K562 (cell line): Measurements from ENCODE around the gene MDC1. TPM values are rescaled to one million over a fixed set of nuclear protein-coding genes. Genes with fewer than 3 reads are reported as not detected.

ENCODE experiments used
- ATF7 ChIP-seq: fragments of 450-650 bp; IDR thresholded peaks from 2 replicates; pipeline ENCODE4 v1.7.1; 2014; ENCODE audit warnings: mild to moderate bottlenecking, moderate library complexity
- CBFA2T2 ChIP-seq: fragments of 450-650 bp; conservative IDR thresholded peaks from 2 replicates; pipeline ENCODE4 v1.6.1; 2017; ENCODE audit warnings: mild to moderate bottlenecking
- CBFA2T3 ChIP-seq: fragments of 450-650 bp; IDR thresholded peaks from 2 replicates; pipeline ENCODE4 v1.6.1; 2017
- CTCF ChIP-seq, 3 experiments: IDR thresholded peaks in 2 of 3; conservative IDR thresholded peaks in 1 of 3; 2 replicates each; pipeline ENCODE4 v1.5.1; 2011 to 2012; ENCODE audit warnings: low read length in 3 of 3, mild to moderate bottlenecking in 3 of 3, control low read depth in 2 of 3, improper control_type of control experiment in 1 of 3, inconsistent platforms in 1 of 3, low read depth in 1 of 3, mixed read lengths in 1 of 3, moderate library complexity in 1 of 3; ENCODE audit not compliant: insufficient read depth in 2 of 3
- GMEB1 ChIP-seq: fragments of 250-450 bp; sonication (Bioruptor Pico); IDR thresholded peaks from 2 replicates; pipeline ENCODE4 v1.4.0; 2020; ENCODE audit warnings: mild to moderate bottlenecking
- HDAC3 ChIP-seq: fragments of 450-650 bp; IDR thresholded peaks from 2 replicates; pipeline ENCODE4 v1.6.1; 2018; ENCODE audit warnings: borderline replicate concordance, mild to moderate bottlenecking, moderate library complexity; ENCODE audit not compliant: partially characterized antibody
- HDGF ChIP-seq: fragments of 450-650 bp; IDR thresholded peaks from 2 replicates; pipeline ENCODE4 v1.6.1; 2016
- HMG20A ChIP-seq: fragments of 450-650 bp; formaldehyde crosslinking; conservative IDR thresholded peaks from 2 replicates; pipeline ENCODE4 v1.4.0; 2020; ENCODE audit warnings: mild to moderate bottlenecking, mixed read lengths
- KDM2B ChIP-seq: fragments of 250-450 bp; sonication (Bioruptor Pico); IDR thresholded peaks from 2 replicates; pipeline ENCODE4 v1.8.0; 2021; ENCODE audit warnings: mild to moderate bottlenecking, moderate library complexity
- MAX ChIP-seq: sonication (generic); formaldehyde crosslinking; IDR thresholded peaks from 2 replicates; pipeline ENCODE4 v1.9.0; 2022; ENCODE audit warnings: mild to moderate bottlenecking, missing genetic modification reagents
- MYC ChIP-seq, 2 experiments: fragments of 250-450 bp in 1 of 2; sonication (Bioruptor Pico) in 1 of 2; IDR thresholded peaks; 2 replicates each; pipeline versions ENCODE4 v1.5.1 to v1.6.1; 2012 to 2021; ENCODE audit warnings: low read depth in 2 of 2, borderline replicate concordance in 1 of 2, improper control_type of control experiment in 1 of 2, low read length in 1 of 2, mild to moderate bottlenecking in 1 of 2, moderate library complexity in 1 of 2
- NCOR1 ChIP-seq: fragments of 450-650 bp; IDR thresholded peaks from 2 replicates; pipeline ENCODE4 v1.6.1; 2016; ENCODE audit warnings: mild to moderate bottlenecking, moderate library complexity
- NUFIP1 ChIP-seq: fragments of 450-650 bp; IDR thresholded peaks from 2 replicates; pipeline ENCODE4 v1.6.1; 2018; ENCODE audit not compliant: partially characterized antibody
- POLR2A ChIP-seq: fragments of 450-650 bp; conservative IDR thresholded peaks from 2 replicates; pipeline ENCODE4 v1.6.1; 2016
- PYGO2 ChIP-seq: fragments of 450-650 bp; IDR thresholded peaks from 2 replicates; pipeline ENCODE4 v1.6.1; 2016; ENCODE audit warnings: mild to moderate bottlenecking, missing genetic modification characterization, moderate library complexity, missing compliant biosample characterization
- SIN3A ChIP-seq, 2 experiments: fragments of 150-350 bp in 1 of 2; IDR thresholded peaks; 2 replicates each; pipeline ENCODE4 v1.6.1; 2011 to 2016; ENCODE audit warnings: borderline replicate concordance in 2 of 2, low read depth in 2 of 2, low read length in 2 of 2, mild to moderate bottlenecking in 2 of 2, moderate library complexity in 2 of 2; ENCODE audit not compliant: control insufficient read depth in 1 of 2
- SNAPC5 ChIP-seq: fragments of 250-450 bp; sonication (Bioruptor Pico); IDR thresholded peaks from 2 replicates; pipeline ENCODE4 v1.8.0; 2021; ENCODE audit warnings: moderate library complexity, mild to moderate bottlenecking, inconsistent platforms
- SP2 ChIP-seq: IDR thresholded peaks from 2 replicates; pipeline ENCODE4 v1.6.1; 2011; ENCODE audit warnings: mild to moderate bottlenecking, low read depth, low read length, moderate library complexity; ENCODE audit not compliant: poor library complexity, severe bottlenecking; ENCODE audit errors: extremely low read depth
- YBX1 ChIP-seq: fragments of 450-650 bp; IDR thresholded peaks from 2 replicates; pipeline ENCODE4 v1.7.1; 2016; ENCODE audit warnings: mild to moderate bottlenecking
- ZNF3 ChIP-seq: fragments of 250-450 bp; sonication (Bioruptor Pico); IDR thresholded peaks from 2 replicates; pipeline ENCODE4 v1.5.0; 2021; ENCODE audit warnings: mild to moderate bottlenecking, moderate library complexity
- ZNF324 ChIP-seq: fragments of 250-450 bp; sonication (Bioruptor Pico); IDR thresholded peaks from 2 replicates; pipeline ENCODE4 v1.4.0; 2020; ENCODE audit warnings: mild to moderate bottlenecking
- ZNF696 ChIP-seq: fragments of 250-450 bp; sonication (Bioruptor Pico); conservative IDR thresholded peaks from 2 replicates; pipeline ENCODE4 v1.4.0; 2020; ENCODE audit warnings: mild to moderate bottlenecking, moderate library complexity
- ZSCAN32 ChIP-seq: fragments of 450-650 bp; formaldehyde crosslinking; IDR thresholded peaks from 2 replicates; pipeline ENCODE4 v1.4.0; 2020; ENCODE audit warnings: mild to moderate bottlenecking, moderate library complexity
- polyA plus RNA-seq, 8 experiments: library from polyadenylated mRNA; depleted of rRNA in 4 of 8; stranded (reverse) in 5 of 8; unstranded in 3 of 8; fragments of >200 nt; fragmentation: Nextera tagmentation in 2 of 8; fragmentation: Illumina TruSeq in 1 of 8; extraction: Ambion mirVana in 2 of 8; extraction: Trizol in 1 of 8; gene quantifications; 2 replicates each; pipeline versions ENCODE4 v1.2.1 to v1.2.3, GENCODE V29; 2011 to 2014; ENCODE audit warnings: inconsistent platforms in 1 of 8, missing spikeins in 1 of 8
- total RNA-seq, 7 experiments: library from RNA; depleted of rRNA in 6 of 7; stranded (reverse); fragments of >200 nt in 6 of 7; fragmentation: Illumina TruSeq in 2 of 7; extraction: Trizol in 2 of 7; gene quantifications; 2 replicates each; pipeline versions ENCODE4 v1.2.1 to v1.2.3, GENCODE V29; 2011 to 2021; ENCODE audit warnings: low replicate concordance in 1 of 7

The MDC1 gene
- total and polyA plus RNA-seq, 9 of the 15 experiments (the other 6 are each of a cell fraction or from before 2014, with no cell fraction given): 8.2 to 114 (median 20.0) TPM

GRCh38 chr6:30686009-30686907, 30.8 kb downstream of the MDC1 start, which contains the start of gene PPP1R18 (continued):
- TF ChIP-seq HDAC3 (no peak), CBFA2T3 (no peak), GMEB1 (CRISPR knock-in tag) (no peak), NCOR1 (no peak), ATF7 (no peak), CTCF (IDR thresholded peaks at IDR 0.05 in 2 of 3, conservative IDR thresholded peaks at IDR 0.05 in 1 of 3; ENCODE audit: insufficient read depth in 2 of 3, low read depth in 1 of 3, low read length in 3 of 3) (no peak), ZNF324 (CRISPR knock-in tag) (no peak), SNAPC5 (CRISPR knock-in tag) (no peak), PYGO2 (tag) (no peak), CBFA2T2 (0 out of 2 replicates have a peak, but pooled peaks have one; percentile 2), MAX (CRISPR knock-in tag) (no peak), HMG20A (CRISPR knock-in tag) (no peak), POLR2A (peak; percentile 64), ZNF696 (CRISPR knock-in tag) (no peak), ZSCAN32 (CRISPR knock-in tag) (no peak), NUFIP1 (no peak), MYC (IDR thresholded peaks at IDR 0.05; ENCODE audit: low read depth, low read length) (no peak), MYC (CRISPR knock-in tag; IDR thresholded peaks at IDR 0.05; ENCODE audit: borderline replicate concordance, low read depth) (no peak), SP2 (no peak), SIN3A (IDR thresholded peaks at IDR 0.05; ENCODE audit: borderline replicate concordance in 2 of 2, control insufficient read depth in 1 of 2, low read depth in 2 of 2, low read length in 2 of 2) (peak in 1 of 2 experiments; percentile 75; a peak in 3 of 4 replicates), KDM2B (no peak), HDGF (peak; percentile 99), YBX1 (no peak), ZNF3 (no peak)
